B cell (primary cell): ENCODE results near the gene GRIP2.

Experiments
- CTCF ChIP-seq: fragments of 200-600 bp; IDR thresholded peaks from one replicate; pipeline ENCODE4 v1.8.0; 2022; ENCODE audit warnings: antibody characterized with exemption, mild to moderate bottlenecking
- EZH2 ChIP-seq: IDR thresholded peaks from 2 replicates; pipeline ENCODE4 v1.6.1; 2012; ENCODE audit warnings: borderline replicate concordance, low read depth, mild to moderate bottlenecking, moderate library complexity, low read length; ENCODE audit not compliant: insufficient read depth, poor library complexity, severe bottlenecking

- TF ChIP-seq CTCF (no peak), EZH2 (no peak)
Observed at GRCh38 chr3:14514323-14514720, 25.8 kb downstream of the GRIP2 start.
